H1 (cell line): Measurements from ENCODE around the gene CACNB1. TPM values are rescaled to one million over a fixed set of nuclear protein-coding genes. Genes with fewer than 3 reads are reported as not detected.

Experiments
- CTCF ChIA-PET: fragments of 300-600 bp; sonication (Branson Sonifier 250); formaldehyde crosslinking; loops from one replicate; lab custom pipeline; 2021; ENCODE audit not compliant: partially characterized antibody; lab: Charles Lee
- POLR2A ChIA-PET: fragments of 300-600 bp; sonication (Branson Sonifier 250); formaldehyde crosslinking; loops from one replicate; lab custom pipeline; 2021; ENCODE audit warnings: inconsistent platforms; ENCODE audit not compliant: partially characterized antibody; lab: Charles Lee
- DNase-seq, 2 experiments: peaks; one replicate each; pipeline versions ENCODE4 v3.0.0 to v3.0.0-alpha.2; 2010 to 2022; ENCODE audit warnings: low spot score in 2 of 2, low read depth in 1 of 2, mixed read lengths in 1 of 2
- FAIRE-seq: peaks from 2 replicates; lab custom pipeline; 2011; peaks lifted over from hg19 to GRCh38; lab: Jason Lieb, UNC
- H2AFZ ChIP-seq: 2 replicates; pipeline ENCODE4 v1.8.1; 2012; ENCODE audit warnings: low read length, inconsistent platforms
- H2AK5ac ChIP-seq: 2 replicates; pipeline ENCODE4 v1.6.1; 2013; ENCODE audit warnings: low read depth, low read length
- H2BK120ac ChIP-seq: replicated peaks from 2 replicates; pipeline ENCODE3; 2013; ENCODE audit warnings: low read depth, low read length, inconsistent platforms
- H2BK12ac ChIP-seq: 2 replicates; pipeline ENCODE4 v1.6.1; 2013; ENCODE audit warnings: low read depth, low read length
- H2BK15ac ChIP-seq: 2 replicates; pipeline ENCODE4 v1.6.1; 2013; ENCODE audit warnings: low read length
- H2BK20ac ChIP-seq: 2 replicates; pipeline ENCODE4 v1.6.1; 2013; ENCODE audit warnings: low read length
- H2BK5ac ChIP-seq: 2 replicates; pipeline ENCODE4 v1.6.1; 2013; ENCODE audit warnings: low read depth, low read length
- H3K14ac ChIP-seq: 2 replicates; pipeline ENCODE4 v1.6.1; 2013; ENCODE audit warnings: inconsistent platforms; ENCODE audit not compliant: insufficient read length
- H3K18ac ChIP-seq: 2 replicates; pipeline ENCODE4 v1.6.1; 2013; ENCODE audit warnings: low read length; ENCODE audit errors: extremely low read depth
- H3K23ac ChIP-seq: 2 replicates; pipeline ENCODE4 v1.6.1; 2013; ENCODE audit warnings: inconsistent platforms; ENCODE audit not compliant: insufficient read length
- H3K23me2 ChIP-seq: 2 replicates; pipeline ENCODE4 v1.6.1; 2013; ENCODE audit warnings: low read depth, low read length
- H3K27ac ChIP-seq: 2 replicates; pipeline ENCODE4 v1.6.1; 2011; ENCODE audit warnings: low read depth, low read length, inconsistent platforms
- H3K27me3 ChIP-seq, 4 experiments: replicated peaks in 1 of 4; 1 replicate in 1 of 4; 2 replicates in 3 of 4; pipeline versions ENCODE4 v1.6.1 to v1.8.1; 2011 to 2013; ENCODE audit warnings: low read length in 3 of 4, mild to moderate bottlenecking in 3 of 4, inconsistent platforms in 2 of 4, mixed read lengths in 2 of 4, moderate library complexity in 1 of 4; ENCODE audit not compliant: control insufficient read depth in 3 of 4, insufficient read depth in 3 of 4; ENCODE audit errors: extremely low read depth in 1 of 4
- H3K36me3 ChIP-seq, 4 experiments: 2 replicates each; pipeline versions ENCODE4 v1.6.1 to v1.8.1; 2011 to 2013; ENCODE audit warnings: mild to moderate bottlenecking in 4 of 4, low read length in 3 of 4, moderate library complexity in 2 of 4, control low read depth in 1 of 4, inconsistent platforms in 1 of 4; ENCODE audit not compliant: insufficient read depth in 4 of 4, control insufficient read depth in 2 of 4
- H3K4ac ChIP-seq: replicated peaks from 2 replicates; pipeline ENCODE3; 2013; ENCODE audit warnings: low read length, low read depth, mixed read lengths, inconsistent platforms; ENCODE audit not compliant: insufficient read length
- H3K4me1 ChIP-seq, 4 experiments: replicated peaks in 1 of 4; 1 replicate in 1 of 4; 2 replicates in 3 of 4; pipeline versions ENCODE4 v1.6.1 to v1.8.1; 2011 to 2013; ENCODE audit warnings: low read length in 3 of 4, inconsistent platforms in 2 of 4, mixed read lengths in 1 of 4; ENCODE audit not compliant: insufficient read depth in 4 of 4, control insufficient read depth in 3 of 4
- H3K4me2 ChIP-seq, 2 experiments: 2 replicates each; pipeline versions ENCODE4 v1.6.1 to v1.8.1; 2011 to 2013; ENCODE audit warnings: low read depth in 2 of 2, low read length in 2 of 2, control low read depth in 1 of 2, inconsistent platforms in 1 of 2, mild to moderate bottlenecking in 1 of 2; ENCODE audit not compliant: insufficient read depth in 1 of 2
- H3K4me3 ChIP-seq, 4 experiments: fragments of 200-600, 300-600 bp in 1 of 4; sonication (generic), shearing (Covaris generic), sonication (Bioruptor Twin) in 1 of 4; 2 replicates each; pipeline versions ENCODE4 v1.5.1 to v1.8.1; 2011 to 2016; ENCODE audit warnings: low read length in 4 of 4, low read depth in 3 of 4, control low read depth in 2 of 4, inconsistent platforms in 2 of 4, mild to moderate bottlenecking in 2 of 4, mixed read lengths in 1 of 4, moderate library complexity in 1 of 4; ENCODE audit not compliant: insufficient read depth in 2 of 4; ENCODE audit errors: extremely low read depth in 1 of 4
- H3K56ac ChIP-seq: replicated peaks from 2 replicates; pipeline ENCODE3; 2013; ENCODE audit warnings: low read depth, mild to moderate bottlenecking, mixed read lengths, low read length, inconsistent platforms; ENCODE audit not compliant: insufficient read length
- H3K79me1 ChIP-seq: 2 replicates; pipeline ENCODE4 v1.6.1; 2013; ENCODE audit warnings: low read depth, low read length, control low read depth
- H3K79me2 ChIP-seq, 2 experiments: 2 replicates each; pipeline versions ENCODE4 v1.6.1 to v1.8.1; 2012 to 2013; ENCODE audit warnings: low read length in 2 of 2, mild to moderate bottlenecking in 2 of 2, inconsistent platforms in 1 of 2; ENCODE audit not compliant: insufficient read depth in 2 of 2, control insufficient read depth in 1 of 2
- H3K9ac ChIP-seq, 4 experiments: replicated peaks in 1 of 4; 1 replicate in 1 of 4; 2 replicates in 3 of 4; pipeline versions ENCODE4 v1.6.1 to v1.8.1; 2011 to 2013; ENCODE audit warnings: low read depth in 3 of 4, low read length in 3 of 4, control low read depth in 2 of 4, mild to moderate bottlenecking in 2 of 4, moderate library complexity in 2 of 4, inconsistent platforms in 1 of 4; ENCODE audit errors: extremely low read depth in 1 of 4
- H3K9me3 ChIP-seq, 2 experiments: 2 replicates each; pipeline versions ENCODE4 v1.6.1 to v1.8.1; 2012 to 2013; ENCODE audit warnings: mild to moderate bottlenecking in 2 of 2, moderate library complexity in 2 of 2, control low read depth in 1 of 2, inconsistent platforms in 1 of 2, low read depth in 1 of 2, low read length in 1 of 2, mixed read lengths in 1 of 2; ENCODE audit not compliant: insufficient read depth in 2 of 2
- H4K20me1 ChIP-seq, 2 experiments: replicated peaks in 1 of 2; 2 replicates each; pipeline versions ENCODE3 to v1.8.1; 2011 to 2013; ENCODE audit warnings: inconsistent platforms in 2 of 2, low read length in 2 of 2, mild to moderate bottlenecking in 1 of 2; ENCODE audit not compliant: insufficient read depth in 2 of 2, control insufficient read depth in 1 of 2
- H4K5ac ChIP-seq: 2 replicates; pipeline ENCODE4 v1.6.1; 2013; ENCODE audit warnings: low read length, low read depth, mixed read lengths, inconsistent platforms; ENCODE audit not compliant: insufficient read length
- H4K8ac ChIP-seq: 2 replicates; pipeline ENCODE4 v1.8.0; 2013; ENCODE audit warnings: mild to moderate bottlenecking, moderate library complexity, low read length, inconsistent platforms; ENCODE audit not compliant: insufficient read depth; ENCODE audit errors: extremely low read depth
- H4K91ac ChIP-seq: replicated peaks from 2 replicates; pipeline ENCODE3; 2013; ENCODE audit warnings: low read length, mixed read lengths, inconsistent platforms; ENCODE audit not compliant: insufficient read length
- BRCA1 ChIP-seq: IDR thresholded peaks from 2 replicates; pipeline ENCODE4 v1.6.1; 2012; ENCODE audit warnings: low read depth, low read length, improper control_type of control experiment
- CEBPB ChIP-seq: IDR thresholded peaks from 2 replicates; pipeline ENCODE4 v1.6.1; 2012; ENCODE audit warnings: low read depth, low read length
- E2F6 ChIP-seq: IDR thresholded peaks from 2 replicates; pipeline ENCODE4 v1.6.1; 2012; ENCODE audit warnings: inconsistent platforms
- GABPA ChIP-seq: IDR thresholded peaks from 2 replicates; pipeline ENCODE4 v1.6.1; 2011; ENCODE audit warnings: mild to moderate bottlenecking, low read length, moderate library complexity, borderline replicate concordance; ENCODE audit not compliant: insufficient read depth
- HDAC2 ChIP-seq, 2 experiments: fragments of 300-600 bp in 1 of 2; sonication (generic) in 1 of 2; IDR thresholded peaks; 2 replicates each; pipeline ENCODE4 v1.6.1; 2011 to 2012; ENCODE audit warnings: low read depth in 2 of 2, low read length in 2 of 2, mild to moderate bottlenecking in 2 of 2, moderate library complexity in 2 of 2, borderline replicate concordance in 1 of 2, inconsistent platforms in 1 of 2
- WGBS, 2 experiments: shearing (Covaris generic) in 1 of 2; methylation state at CpG; one replicate each; pipeline versions ENCODE4 v1.1.6 to v1.1.7; 2013 to 2015; ENCODE audit warnings: low lambda C conversion rate in 2 of 2, mixed read lengths in 2 of 2, inconsistent platforms in 1 of 2, low coverage in 1 of 2, missing lambda C conversion rate in 1 of 2; ENCODE audit not compliant: insufficient replicate concordance in 2 of 2, insufficient coverage in 1 of 2, insufficient read length in 1 of 2; ENCODE audit errors: extremely low coverage in 1 of 2, missing lambda C conversion rate in 1 of 2; 5-methylcytosine and 5-hydroxymethylcytosine counted together
- polyA plus RNA-seq, 7 experiments: library from polyadenylated mRNA; depleted of rRNA in 3 of 7; stranded (reverse) in 5 of 7; unstranded in 2 of 7; fragments of >200 nt in 5 of 7; fragments of 200-250 nt in 2 of 7; gene quantifications; 1 replicate in 5 of 7; 2 replicates in 1 of 7; 4 replicates in 1 of 7; pipeline versions ENCODE4 v1.2.1 to v1.2.3, GENCODE V29; 2011 to 2013; ENCODE audit warnings: missing spikeins in 2 of 7, mixed read lengths in 2 of 7
- total RNA-seq: library from RNA; stranded (reverse); fragmentation: NEBNext Ultra II Directional; extraction: Animal tissue kit (Norgen Biotek cat#: 25700); gene quantifications from 2 replicates; pipeline ENCODE4 v1.2.1, GENCODE V29; 2021
- TF ChIP-seq, protein P1 (sequence below): IDR thresholded peaks from 2 replicates; pipeline ENCODE4 v1.6.1; 2011; ENCODE audit warnings: low read depth, mild to moderate bottlenecking, low read length; ENCODE audit not compliant: insufficient read depth
- TF ChIP-seq, protein P2 (sequence below): IDR thresholded peaks from 2 replicates; pipeline ENCODE4 v1.6.1; 2011; ENCODE audit warnings: low read length, improper control_type of control experiment

CACNB1 gene
- total and polyA plus RNA-seq, 2 of the 8 experiments (the other 6 are each of a cell fraction or from before 2014, with no cell fraction given) = 7.2 to 17.8 TPM

DNA sequence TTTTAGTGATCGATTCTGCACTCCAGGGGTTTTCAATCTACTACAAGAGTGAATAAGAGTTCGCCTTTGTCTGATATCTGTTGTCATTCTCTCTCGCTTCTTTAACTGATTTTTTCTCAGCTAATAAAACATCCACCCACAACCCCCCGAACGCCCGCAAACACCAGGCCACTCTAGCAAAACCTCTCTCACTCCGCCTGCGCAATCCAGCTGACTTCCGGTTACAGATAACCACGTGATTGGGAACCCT, 2.3 kb upstream of the CACNB1 start:
- Histone ChIP-seq H3K4me3 (peak overlapping the region; percentile 85 to 96 (median 92); a peak in 7 of 8 replicates), H3K4me2 (peak overlapping the region; percentile 87 to 92), H3K56ac (peak overlapping the region; percentile 5), H4K20me1 (peaks cover under 1 to 8% of the 10 kb centered on the region in 2 experiments), H3K9me3 (no peaks in the 10 kb centered on the region), H4K8ac (no peak overlapping the region), H3K4me1 (peaks cover 4 to 26% (median 21%) of the 10 kb centered on the region in 4 experiments), H3K79me2 (peaks cover 7 to 44% of the 10 kb centered on the region in 2 experiments), H3K9ac (peak overlapping the region; percentile 78 to 98 (median 98); a peak in 6 of 7 replicates), H3K18ac (no peak overlapping the region), H3K79me1 (peaks cover 2% of the 10 kb centered on the region), H2BK15ac (no peak overlapping the region), H3K23me2 (peaks cover 11% of the 10 kb centered on the region), H2BK5ac (peak overlapping the region; percentile 97; the same call in 1 of the 2 replicates), H4K91ac (no peak overlapping the region), H2AFZ (no peak overlapping the region), H3K27me3 (no peaks in the 10 kb centered on the region), H2BK20ac (no peak overlapping the region), H2AK5ac (no peak overlapping the region), H2BK120ac (no peak overlapping the region), H3K27ac (peak overlapping the region; percentile 99), H3K23ac (no peak overlapping the region), H3K36me3 (peaks cover 29 to 39% (median 33%) of the 10 kb centered on the region in 4 experiments), H3K14ac (no peak overlapping the region), H4K5ac (peak overlapping the region; percentile 65), H2BK12ac (no peak overlapping the region), H3K4ac (no peak overlapping the region)
- ChIA-PET POLR2A (interaction anchor here (0.7 to 5.0 kb wide), 34 partner anchors 8 to 448 kb away, joined by 3 to 49 read pairs (median 6); partner anchors contain the start of genes ARL5C, CDK12, FBXL20 and MED1), CTCF (interaction anchor here (0.6 to 4.1 kb wide), 14 partner anchors 9 to 438 kb away, joined by 3 to 19 read pairs (median 4); no protein-coding TSS in a partner anchor)
- 7% methylated on average over 10 of the region's 10 CpGs; no CpG with 5 or more reads in 1 of the 2 experiments for WGBS, 2 experiments
- peak in 1 of 2 experiments; percentile 61 for DNase-seq
- TF ChIP-seq, protein P1, sequence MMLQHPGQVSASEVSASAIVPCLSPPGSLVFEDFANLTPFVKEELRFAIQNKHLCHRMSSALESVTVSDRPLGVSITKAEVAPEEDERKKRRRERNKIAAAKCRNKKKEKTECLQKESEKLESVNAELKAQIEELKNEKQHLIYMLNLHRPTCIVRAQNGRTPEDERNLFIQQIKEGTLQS = peak; percentile 77
- peak; percentile 66; the same call in 1 of the 2 replicates for TF ChIP-seq GABPA
- TF ChIP-seq BRCA1 = no peak
- TF ChIP-seq, protein P2, sequence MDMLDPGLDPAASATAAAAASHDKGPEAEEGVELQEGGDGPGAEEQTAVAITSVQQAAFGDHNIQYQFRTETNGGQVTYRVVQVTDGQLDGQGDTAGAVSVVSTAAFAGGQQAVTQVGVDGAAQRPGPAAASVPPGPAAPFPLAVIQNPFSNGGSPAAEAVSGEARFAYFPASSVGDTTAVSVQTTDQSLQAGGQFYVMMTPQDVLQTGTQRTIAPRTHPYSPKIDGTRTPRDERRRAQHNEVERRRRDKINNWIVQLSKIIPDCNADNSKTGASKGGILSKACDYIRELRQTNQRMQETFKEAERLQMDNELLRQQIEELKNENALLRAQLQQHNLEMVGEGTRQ = peak; percentile 88
- no peak for TF ChIP-seq HDAC2 (IDR thresholded peaks at IDR 0.05; ENCODE audit: borderline replicate concordance in 1 of 2, low read depth in 2 of 2, low read length in 2 of 2)
- peak; percentile 31; the same call in 1 of the 2 replicates for TF ChIP-seq E2F6
- peak; percentile 57; the same call in 1 of the 2 replicates for TF ChIP-seq CEBPB
- peak; percentile 86 for FAIRE-seq
